Right lobe of liver (tissue), 4 donors: ENCODE data around the gene MRGPRD.

Experiments
- POLR2A ChIP-seq: fragments of 450-650 bp; IDR thresholded peaks from one replicate; pipeline ENCODE4 v1.6.1; 2017; ENCODE audit warnings: antibody characterized with exemption, mild to moderate bottlenecking
- TF ChIP-seq, protein P1 (sequence below), 4 donors: fragments of 200-600 bp in 3 of 4; fragments of 450-650 bp in 1 of 4; IDR thresholded peaks; one replicate each; pipeline versions ENCODE4 v1.5.1 to v1.8.0; 2016 to 2022; ENCODE audit warnings: antibody characterized with exemption in 4 of 4, mild to moderate bottlenecking in 2 of 4
- donor health status: DM: no; HTN: no; CAD: no.
- donor health status: DM: no; HTN: no; CAD: no.
- donor health status: DM: no; HTN: yes; CAD: no.

DNA sequence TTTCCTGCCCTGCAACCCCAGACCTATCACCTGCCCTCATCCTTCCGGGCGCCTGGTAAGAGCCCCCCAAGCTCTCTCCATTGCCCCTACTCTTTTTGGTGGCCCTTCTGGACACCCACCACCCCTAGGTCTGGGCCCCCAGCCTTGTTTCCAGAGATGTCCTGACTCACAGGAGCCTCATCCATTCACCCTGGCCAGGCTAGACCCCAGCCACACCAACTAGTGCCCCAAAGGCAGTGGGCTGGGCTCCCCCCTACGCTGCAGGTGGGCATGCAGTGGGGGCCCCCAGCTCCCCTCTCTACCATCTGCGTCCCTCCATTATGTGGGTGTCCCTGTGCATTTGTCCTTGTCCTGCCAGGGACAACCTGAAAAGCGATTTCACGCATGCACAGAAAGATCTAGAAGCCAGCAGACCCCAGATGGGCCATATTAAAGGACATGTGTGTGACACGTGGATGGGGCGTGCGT lies 30.9 kb upstream of the MRGPRD start:
- TF ChIP-seq, protein P1, sequence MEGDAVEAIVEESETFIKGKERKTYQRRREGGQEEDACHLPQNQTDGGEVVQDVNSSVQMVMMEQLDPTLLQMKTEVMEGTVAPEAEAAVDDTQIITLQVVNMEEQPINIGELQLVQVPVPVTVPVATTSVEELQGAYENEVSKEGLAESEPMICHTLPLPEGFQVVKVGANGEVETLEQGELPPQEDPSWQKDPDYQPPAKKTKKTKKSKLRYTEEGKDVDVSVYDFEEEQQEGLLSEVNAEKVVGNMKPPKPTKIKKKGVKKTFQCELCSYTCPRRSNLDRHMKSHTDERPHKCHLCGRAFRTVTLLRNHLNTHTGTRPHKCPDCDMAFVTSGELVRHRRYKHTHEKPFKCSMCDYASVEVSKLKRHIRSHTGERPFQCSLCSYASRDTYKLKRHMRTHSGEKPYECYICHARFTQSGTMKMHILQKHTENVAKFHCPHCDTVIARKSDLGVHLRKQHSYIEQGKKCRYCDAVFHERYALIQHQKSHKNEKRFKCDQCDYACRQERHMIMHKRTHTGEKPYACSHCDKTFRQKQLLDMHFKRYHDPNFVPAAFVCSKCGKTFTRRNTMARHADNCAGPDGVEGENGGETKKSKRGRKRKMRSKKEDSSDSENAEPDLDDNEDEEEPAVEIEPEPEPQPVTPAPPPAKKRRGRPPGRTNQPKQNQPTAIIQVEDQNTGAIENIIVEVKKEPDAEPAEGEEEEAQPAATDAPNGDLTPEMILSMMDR (IDR thresholded peaks at IDR 0.05), result no peak
- TF ChIP-seq POLR2A, result no peak
